B cell (primary cell): ENCODE results near the gene ZNF747. TPM values are rescaled to one million over a fixed set of nuclear protein-coding genes. Genes with fewer than 3 reads are reported as not detected.
A peak's percentile ranks its signal among the peaks of the same experiment; 100 is the strongest.

Experiments used
- ATAC-seq: fragments of 200-7000 bp; cut with Tn5 transposase; one replicate; pipeline ENCODE4 v1.10.0; 2021; ENCODE audit warnings: low read depth, mild to moderate bottlenecking, moderate number of reproducible peaks, moderate library complexity
- CTCF ChIA-PET: fragments of 350-600 bp; sonication (Branson Sonifier 250); formaldehyde crosslinking; loops from one replicate; lab custom pipeline; 2021; ENCODE audit warnings: antibody characterized with exemption, inconsistent platforms; lab: Charles Lee
- POLR2A ChIA-PET: fragments of 350-600 bp; sonication (Branson Sonifier 250); formaldehyde crosslinking; loops from one replicate; lab custom pipeline; 2021; ENCODE audit warnings: antibody characterized with exemption; lab: Charles Lee
- DNase-seq: peaks from one replicate; pipeline ENCODE4 v3.0.0; 2013
- H2AFZ ChIP-seq: 2 replicates; pipeline ENCODE4 v1.6.1; 2012; ENCODE audit warnings: mild to moderate bottlenecking, low read depth, low read length; ENCODE audit not compliant: insufficient read depth, poor library complexity, severe bottlenecking
- H3K27ac ChIP-seq, 2 donors: 1 replicate in 1 of 2; 2 replicates in 1 of 2; pipeline ENCODE4 v1.5.1; 2012 to 2013; ENCODE audit warnings: low read length in 2 of 2, mild to moderate bottlenecking in 2 of 2, moderate library complexity in 1 of 2
- H3K27me3 ChIP-seq, 4 experiments: fragments of 200-600 bp in 1 of 4; sonication (generic) in 1 of 4; replicated peaks in 1 of 4; 1 replicate in 2 of 4; 2 replicates in 2 of 4; pipeline versions ENCODE4 v1.6.1 to v1.7.0; 2013 to 2016; ENCODE audit warnings: low read length in 3 of 4, mild to moderate bottlenecking in 2 of 4, mixed read lengths in 1 of 4, moderate library complexity in 1 of 4; ENCODE audit not compliant: insufficient read depth in 4 of 4, control insufficient read depth in 3 of 4; ENCODE audit errors: control extremely low read depth in 1 of 4
- H3K36me3 ChIP-seq, 2 experiments: replicated peaks in 1 of 2; 1 replicate in 1 of 2; 2 replicates in 1 of 2; pipeline versions ENCODE4 v1.6.1 to v1.7.1; 2013; ENCODE audit warnings: low read length in 1 of 2; ENCODE audit not compliant: insufficient read depth in 2 of 2, control insufficient read depth in 1 of 2; ENCODE audit errors: control extremely low read depth in 1 of 2, extremely low read depth in 1 of 2
- H3K4me1 ChIP-seq, 2 donors: fragments of 200-600 bp in 1 of 2; sonication (generic) in 1 of 2; 1 replicate in 1 of 2; 2 replicates in 1 of 2; pipeline versions ENCODE4 v1.5.1 to v1.6.1; 2013 to 2017; ENCODE audit warnings: low read length in 2 of 2; ENCODE audit not compliant: control insufficient read depth in 2 of 2, insufficient read depth in 2 of 2
- H3K4me2 ChIP-seq: replicated peaks from 2 replicates; pipeline ENCODE3; 2012; ENCODE audit warnings: mild to moderate bottlenecking, low read depth, low read length; ENCODE audit not compliant: poor library complexity, severe bottlenecking
- H3K4me3 ChIP-seq, 5 experiments: fragments of 200-600 bp in 1 of 5; sonication (generic) in 1 of 5; 1 replicate in 3 of 5; 2 replicates in 2 of 5; pipeline versions ENCODE4 v1.5.1 to v1.7.0; 2011 to 2016; ENCODE audit warnings: low read length in 4 of 5, mild to moderate bottlenecking in 4 of 5, low read depth in 2 of 5, control low read depth in 1 of 5, moderate library complexity in 1 of 5; ENCODE audit not compliant: insufficient read depth in 1 of 5; ENCODE audit errors: control extremely low read depth in 1 of 5, extremely low read depth in 1 of 5
- H3K79me2 ChIP-seq: fragments of 200-600 bp; sonication (generic); one replicate; pipeline ENCODE4 v1.6.0; 2016; ENCODE audit warnings: low read length; ENCODE audit not compliant: control insufficient read depth, insufficient read depth
- H3K9ac ChIP-seq: fragments of 200-600 bp; sonication (generic); 2 replicates; pipeline ENCODE4 v1.6.1; 2017; ENCODE audit warnings: mild to moderate bottlenecking, low read length, moderate library complexity
- H3K9me3 ChIP-seq, 3 donors: one replicate each; pipeline versions ENCODE4 v1.6.1 to v1.7.1; 2013; ENCODE audit warnings: low read length in 2 of 3; ENCODE audit not compliant: control insufficient read depth in 2 of 3, insufficient read depth in 1 of 3; ENCODE audit errors: control extremely low read depth in 1 of 3
- H4K20me1 ChIP-seq: 2 replicates; pipeline ENCODE4 v1.6.0; 2012; ENCODE audit warnings: mild to moderate bottlenecking, low read length; ENCODE audit not compliant: insufficient read depth, control insufficient read depth, poor library complexity, severe bottlenecking
- H3K27ac Mint-ChIP-seq: one replicate; pipeline ENCODE4 v1.8.0; 2021; ENCODE audit warnings: mixed read lengths
- H3K27me3 Mint-ChIP-seq: one replicate; pipeline ENCODE4 v1.8.0; 2021; ENCODE audit warnings: mixed read lengths
- H3K4me1 Mint-ChIP-seq: one replicate; pipeline ENCODE4 v1.8.0; 2021; ENCODE audit warnings: mixed read lengths
- H3K4me3 Mint-ChIP-seq: one replicate; pipeline ENCODE4 v1.8.0; 2021; ENCODE audit warnings: mixed read lengths
- H3K9me3 Mint-ChIP-seq: one replicate; pipeline ENCODE4 v1.8.0; 2022; ENCODE audit warnings: mixed read lengths; ENCODE audit not compliant: insufficient read depth
- CTCF ChIP-seq: fragments of 200-600 bp; IDR thresholded peaks from one replicate; pipeline ENCODE4 v1.8.0; 2022; ENCODE audit warnings: antibody characterized with exemption, mild to moderate bottlenecking
- EZH2 ChIP-seq: IDR thresholded peaks from 2 replicates; pipeline ENCODE4 v1.6.1; 2012; ENCODE audit warnings: borderline replicate concordance, low read depth, mild to moderate bottlenecking, moderate library complexity, low read length; ENCODE audit not compliant: insufficient read depth, poor library complexity, severe bottlenecking
- WGBS: methylation state at CpG from one replicate; pipeline ENCODE4 v1.1.5; 2013; ENCODE audit warnings: missing lambda C conversion rate; ENCODE audit not compliant: insufficient coverage; 5-methylcytosine and 5-hydroxymethylcytosine counted together
- intact Hi-C: fragments of 100-400 bp; cut with micrococcal nuclease; formaldehyde crosslinking; loops from one replicate; pipeline ENCODE4 v1.10.0; 2022
- polyA minus RNA-seq: library from RNA; depleted of rRNA, polyadenylated mRNA; stranded (reverse); fragments of >200 nt; gene quantifications from 2 replicates; pipeline ENCODE4 v1.2.3, GENCODE V29; 2012
- polyA plus RNA-seq: library from polyadenylated mRNA; depleted of rRNA; stranded (reverse); fragments of >200 nt; gene quantifications from 2 replicates; pipeline ENCODE4 v1.2.3, GENCODE V29; 2012
- total RNA-seq, 2 donors: library from RNA; stranded (reverse); fragments of 120-200 nt in 1 of 2; gene quantifications; 1 replicate in 1 of 2; 2 replicates in 1 of 2; pipeline versions ENCODE4 v1.2.3 to v1.2.4, GENCODE V29; 2013 to 2022

ZNF747 gene
- total RNA-seq (17.3 and 27.1 TPM in 2 replicates), polyA plus RNA-seq (7.3 and 9.7 TPM in 2 replicates), polyA minus RNA-seq (14.4 and 16.5 TPM in 2 replicates)
- total RNA-seq (2013) = 15.6 TPM

GRCh38 chr16:30534368-30535105 is at the start of gene ZNF747:
ZNF747 (minus strand) TSS chr16:30534858; CDS start chr16:30534679, 179 bp downstream.
- H3K9ac ChIP-seq = peak within 1 kb of the TSS; percentile 79
- CTCF ChIA-PET = interaction anchor here (0.7 to 4.0 kb wide), 18 partner anchors 9 to 139 kb away, joined by 3 to 55 read pairs (median 8); partner anchors contain the start of genes DCTPP1, PRR14, SEPHS2 and ZNF48
- H3K9me3 ChIP-seq = no peaks in the 10 kb centered on the region
- H2AFZ ChIP-seq = peak within 1 kb of the TSS; percentile 82
- peaks cover 44% of the 10 kb centered on the region for H3K79me2 ChIP-seq
- H3K4me3 Mint-ChIP-seq = peak within 1 kb of the TSS; percentile 98
- intact Hi-C loops = loop anchor here (1.0 to 2.0 kb wide), 9 partner anchors 7 to 164 kb away; partner anchors contain the start of genes DCTPP1, FBRS, ZNF764 and ZNF785
- H4K20me1 ChIP-seq = no peaks in the 10 kb centered on the region
- no peaks in the 10 kb centered on the region for H3K27me3 Mint-ChIP-seq
- POLR2A ChIA-PET = interaction anchor here (0.6 to 3.5 kb wide), 17 partner anchors 10 to 116 kb away, joined by 3 to 38 read pairs (median 4); partner anchors contain the start of genes DCTPP1, ITGAL, PRR14 and ZNF689
- DNase-seq (peak; percentile 93), ATAC-seq (peak; percentile 82)
- WGBS = under 1% methylated on average over 70 of the region's 70 CpGs
- H3K36me3 ChIP-seq = peaks cover 0 to 9% of the 10 kb centered on the region in 2 experiments
- peak within 1 kb of the TSS; percentile 80 to 93 (median 88) for H3K4me3 ChIP-seq
- H3K27ac Mint-ChIP-seq = peak within 1 kb of the TSS; percentile 94
- peaks cover 8 to 23% of the 10 kb centered on the region in 2 donors for H3K4me1 ChIP-seq
- no peaks in the 10 kb centered on the region for H3K9me3 Mint-ChIP-seq
- no peaks in the 10 kb centered on the region for H3K27me3 ChIP-seq
- H3K4me2 ChIP-seq = peak within 1 kb of the TSS; percentile 80
- H3K27ac ChIP-seq = peak within 1 kb of the TSS; percentile 89 to 94
- TF ChIP-seq CTCF = no peak
- peaks cover 33% of the 10 kb centered on the region for H3K4me1 Mint-ChIP-seq

GRCh38 chr16:30582611-30583340 is 48.1 kb upstream of the ZNF747 start:
- Mint-ChIP-seq H3K4me1 (peaks cover 21% of the 10 kb centered on the region), H3K4me3 (no peak overlapping the region), H3K27ac (no peak overlapping the region), H3K9me3 (no peaks in the 10 kb centered on the region), H3K27me3 (no peaks in the 10 kb centered on the region)
- TF ChIP-seq CTCF (no peak), EZH2 (no peak)
- Histone ChIP-seq H4K20me1 (no peaks in the 10 kb centered on the region), H3K79me2 (peaks cover 14% of the 10 kb centered on the region), H3K36me3 (peaks cover 0 to 22% of the 10 kb centered on the region in 2 experiments), H3K4me2 (no peak overlapping the region), H3K4me3 (no peak overlapping the region), H3K9ac (no peak overlapping the region), H3K9me3 (no peaks in the 10 kb centered on the region), H3K27ac (no peak overlapping the region), H3K4me1 (peaks cover 8 to 21% of the 10 kb centered on the region in 2 donors), H3K27me3 (no peaks in the 10 kb centered on the region), H2AFZ (no peak overlapping the region)
- ATAC-seq (no peak), DNase-seq (no peak)
- intact Hi-C loops = no loop called here
- CTCF ChIA-PET = no interaction called here
- 97% methylated on average over 48 of the region's 48 CpGs for WGBS
- POLR2A ChIA-PET = no interaction called here
